BLaER1 (cell line): Measurements from ENCODE around the gene CMTM3.

Experiments used
- H3K27ac ChIP-seq: shearing (Covaris generic); formaldehyde crosslinking; 2 replicates; pipeline ENCODE4 v1.8.1; 2022
- H3K27me3 ChIP-seq: shearing (Covaris generic); formaldehyde crosslinking; 2 replicates; pipeline ENCODE4 v1.8.1; 2022
- H3K36me3 ChIP-seq: shearing (Covaris generic); formaldehyde crosslinking; 2 replicates; pipeline ENCODE4 v1.8.1; 2022
- H3K4me1 ChIP-seq: shearing (Covaris generic); formaldehyde crosslinking; 2 replicates; pipeline ENCODE4 v1.8.1; 2022
- H3K4me2 ChIP-seq: shearing (Covaris generic); formaldehyde crosslinking; 2 replicates; pipeline ENCODE4 v1.8.1; 2022
- H3K4me3 ChIP-seq: shearing (Covaris generic); formaldehyde crosslinking; 2 replicates; pipeline ENCODE4 v1.8.1; 2022
- H3K9ac ChIP-seq: shearing (Covaris generic); formaldehyde crosslinking; 2 replicates; pipeline ENCODE4 v1.8.1; 2022
- H3K9me3 ChIP-seq: shearing (Covaris generic); formaldehyde crosslinking; 2 replicates; pipeline ENCODE4 v1.8.1; 2022
- H4K20me1 ChIP-seq: shearing (Covaris generic); formaldehyde crosslinking; 2 replicates; pipeline ENCODE4 v1.8.1; 2022
- Cebpa-rat ChIP-seq: shearing (Covaris generic); IDR thresholded peaks from 2 replicates; pipeline ENCODE4 v1.8.1; 2022

CMTM3 gene

DNA sequence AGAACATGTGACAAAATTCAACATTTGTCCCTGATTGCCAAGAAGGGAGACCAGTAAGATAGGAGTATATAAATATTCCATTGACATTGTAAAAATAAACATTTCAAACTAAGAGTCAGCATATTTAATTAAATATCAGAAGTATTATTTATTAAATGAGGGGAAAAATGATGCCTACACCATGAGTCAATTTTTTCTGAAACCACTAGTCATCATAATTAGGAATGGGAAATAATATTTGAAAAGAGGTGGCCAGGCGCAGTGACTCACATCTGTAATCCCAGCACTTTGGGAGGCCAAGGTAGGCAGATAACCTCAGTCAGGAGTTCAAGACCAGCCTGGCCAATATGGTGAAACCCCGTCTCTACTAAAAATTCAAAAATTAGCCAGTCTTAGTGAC is 36.1 kb upstream of the CMTM3 start:
- H3K27me3 ChIP-seq, result no peaks in the 10 kb centered on the region
- H3K36me3 ChIP-seq, result peaks cover 56% of the 10 kb centered on the region
- TF ChIP-seq Cebpa-rat, result no peak
- peaks cover 31% of the 10 kb centered on the region for H3K4me1 ChIP-seq
- H3K4me3 ChIP-seq, result no peak overlapping the region
- no peak overlapping the region for H3K27ac ChIP-seq
- no peak overlapping the region for H3K4me2 ChIP-seq
- no peak overlapping the region for H3K9ac ChIP-seq
- peaks cover 4% of the 10 kb centered on the region; the same call in 1 of the 2 replicates for H4K20me1 ChIP-seq
- peaks cover 11% of the 10 kb centered on the region; the same call in 1 of the 2 replicates for H3K9me3 ChIP-seq

DNA sequence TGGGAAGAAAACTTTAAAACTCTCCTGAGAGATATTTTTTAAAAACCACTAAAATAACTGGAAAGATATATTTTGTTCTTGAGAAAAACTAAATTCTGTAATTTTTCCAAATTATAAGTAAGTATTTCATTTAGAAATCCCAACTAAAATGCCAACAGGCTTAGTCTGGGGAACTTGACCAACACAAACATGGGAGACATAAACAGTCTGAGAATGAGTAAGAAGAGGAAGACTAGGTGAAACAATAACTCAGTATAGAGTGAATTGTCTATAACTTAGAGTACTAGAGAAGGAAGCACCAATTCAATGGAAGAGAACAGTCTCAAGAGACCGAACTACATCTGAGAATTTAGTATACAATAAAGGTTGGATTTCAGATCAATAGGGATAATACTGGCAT is 35.4 kb upstream of the CMTM3 start:
- H3K27ac ChIP-seq, result no peak overlapping the region
- H4K20me1 ChIP-seq, result no peaks in the 10 kb centered on the region; the same call in 1 of the 2 replicates
- H3K9me3 ChIP-seq, result peaks cover 11% of the 10 kb centered on the region; the same call in 1 of the 2 replicates
- TF ChIP-seq Cebpa-rat, result no peak
- H3K4me3 ChIP-seq, result no peak overlapping the region
- H3K4me1 ChIP-seq, result peaks cover 30% of the 10 kb centered on the region
- no peak overlapping the region for H3K4me2 ChIP-seq
- H3K27me3 ChIP-seq, result no peaks in the 10 kb centered on the region
- no peak overlapping the region for H3K9ac ChIP-seq
- peaks cover 48% of the 10 kb centered on the region for H3K36me3 ChIP-seq

DNA sequence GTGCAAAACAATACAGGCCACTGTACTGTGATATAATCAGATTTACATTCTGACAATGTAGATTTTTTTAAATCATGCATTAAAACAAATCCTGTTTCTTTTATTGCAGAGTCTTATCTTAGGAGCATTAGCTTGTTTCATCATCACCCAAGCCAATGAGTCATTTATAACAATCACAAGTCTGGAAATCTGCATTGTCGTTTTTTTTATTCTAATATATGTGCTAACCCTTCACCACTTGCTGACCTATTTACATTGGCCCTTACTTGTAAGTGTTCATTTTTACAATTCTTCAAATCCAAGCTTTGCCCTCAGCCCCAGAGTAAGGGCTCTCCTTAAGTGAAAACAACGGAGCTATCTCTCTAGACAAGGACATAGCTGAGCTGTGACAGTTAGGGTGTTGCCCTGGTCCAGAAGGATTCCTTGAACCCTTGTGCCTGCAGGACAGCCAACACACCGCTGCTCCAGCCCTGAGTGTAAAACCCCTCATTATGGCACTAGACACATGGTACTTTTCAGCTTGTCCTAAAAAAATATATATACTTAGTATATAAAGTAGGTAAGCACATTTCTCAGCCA is 34.6 kb upstream of the CMTM3 start:
- H3K4me1 ChIP-seq, result peaks cover 38% of the 10 kb centered on the region
- H3K4me2 ChIP-seq, result no peak overlapping the region
- no peak overlapping the region for H3K9ac ChIP-seq
- no peak overlapping the region for H3K27ac ChIP-seq
- H3K27me3 ChIP-seq, result no peaks in the 10 kb centered on the region
- H4K20me1 ChIP-seq, result no peaks in the 10 kb centered on the region; the same call in 1 of the 2 replicates
- H3K4me3 ChIP-seq, result no peak overlapping the region
- peaks cover 40% of the 10 kb centered on the region for H3K36me3 ChIP-seq
- H3K9me3 ChIP-seq, result peaks cover 11% of the 10 kb centered on the region; the same call in 1 of the 2 replicates
- TF ChIP-seq Cebpa-rat, result no peak

DNA sequence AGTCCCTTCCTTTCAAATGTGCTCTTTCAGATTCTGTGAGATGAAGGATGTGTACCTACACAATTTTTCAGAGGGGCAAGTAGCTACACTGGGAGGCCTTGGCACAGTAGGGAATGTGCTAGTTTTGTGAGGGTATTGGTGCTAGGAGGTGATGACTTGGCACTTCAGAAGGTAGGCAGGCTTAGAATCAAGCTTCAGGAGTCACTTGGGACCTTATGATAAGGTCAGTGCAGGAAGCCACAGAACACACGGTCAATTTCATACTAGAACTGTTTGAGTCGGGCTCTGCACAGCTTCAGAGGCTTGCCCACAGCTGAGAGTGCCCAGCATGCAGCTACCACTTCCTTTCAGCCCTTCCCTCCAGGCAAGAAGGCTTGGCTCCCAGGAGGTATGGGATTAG is 32.1 kb upstream of the CMTM3 start:
- peak overlapping the region; percentile 14; the same call in 1 of the 2 replicates for H3K27ac ChIP-seq
- peaks cover 16% of the 10 kb centered on the region; the same call in 1 of the 2 replicates for H3K36me3 ChIP-seq
- peaks cover 54% of the 10 kb centered on the region for H3K4me1 ChIP-seq
- H3K9ac ChIP-seq, result peak overlapping the region; percentile 1; the same call in 1 of the 2 replicates
- H3K4me2 ChIP-seq, result peak overlapping the region; percentile 61
- TF ChIP-seq Cebpa-rat, result no peak
- H3K9me3 ChIP-seq, result no peaks in the 10 kb centered on the region
- H3K27me3 ChIP-seq, result no peaks in the 10 kb centered on the region
- H4K20me1 ChIP-seq, result no peaks in the 10 kb centered on the region
- H3K4me3 ChIP-seq, result no peak overlapping the region

DNA sequence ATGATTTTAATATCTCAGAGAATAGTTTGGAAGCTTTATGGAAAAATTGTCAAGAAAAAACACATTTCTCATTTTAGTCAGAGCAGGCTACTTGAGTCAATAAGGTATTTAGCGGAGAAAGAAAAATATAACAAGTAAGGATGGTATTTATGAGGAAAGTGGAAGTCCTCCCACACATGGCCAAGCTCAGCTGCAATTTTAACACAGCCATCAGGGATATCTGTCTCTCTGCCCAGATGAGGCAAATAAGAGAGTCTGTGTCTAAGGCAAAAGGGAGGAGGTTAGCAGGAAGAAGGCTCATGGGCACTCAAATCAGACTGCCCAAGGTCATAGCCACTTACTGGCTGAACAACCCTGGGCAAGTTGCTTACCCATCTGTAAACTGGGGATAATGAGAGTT is 30.4 kb upstream of the CMTM3 start:
- H4K20me1 ChIP-seq, result no peaks in the 10 kb centered on the region
- TF ChIP-seq Cebpa-rat, result no peak
- H3K27ac ChIP-seq, result no peak overlapping the region
- no peak overlapping the region for H3K4me3 ChIP-seq
- H3K9me3 ChIP-seq, result no peaks in the 10 kb centered on the region
- peak overlapping the region; percentile 2; the same call in 1 of the 2 replicates for H3K4me2 ChIP-seq
- peaks cover 16% of the 10 kb centered on the region; the same call in 1 of the 2 replicates for H3K36me3 ChIP-seq
- peaks cover 67% of the 10 kb centered on the region for H3K4me1 ChIP-seq
- no peak overlapping the region for H3K9ac ChIP-seq
- no peaks in the 10 kb centered on the region for H3K27me3 ChIP-seq

DNA sequence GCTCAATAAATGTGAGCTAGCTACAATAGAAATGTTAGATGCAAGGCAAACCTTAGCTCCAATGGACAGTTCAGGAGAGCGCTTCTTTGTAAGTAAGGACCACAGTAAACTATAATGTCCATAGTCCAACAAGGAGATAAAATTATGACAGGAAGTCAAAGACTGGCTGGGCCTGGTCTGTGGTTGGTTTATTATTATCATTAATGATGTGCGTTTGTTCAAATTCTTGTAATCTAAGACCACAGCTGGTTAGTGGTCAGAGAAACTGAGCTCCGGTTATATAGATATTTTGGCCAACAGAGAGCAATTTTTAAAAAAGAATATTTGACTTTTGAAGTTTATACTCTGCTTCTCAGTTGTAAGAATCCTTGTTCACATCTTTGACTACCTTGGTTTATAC is 30.0 kb upstream of the CMTM3 start:
- Histone ChIP-seq H3K4me3 (no peak overlapping the region), H3K9me3 (no peaks in the 10 kb centered on the region), H3K9ac (no peak overlapping the region), H3K27me3 (no peaks in the 10 kb centered on the region), H3K4me1 (peaks cover 72% of the 10 kb centered on the region), H3K4me2 (peak overlapping the region; percentile 2; the same call in 1 of the 2 replicates), H3K27ac (no peak overlapping the region), H3K36me3 (peaks cover 16% of the 10 kb centered on the region; the same call in 1 of the 2 replicates), H4K20me1 (no peaks in the 10 kb centered on the region)
- no peak for TF ChIP-seq Cebpa-rat

DNA sequence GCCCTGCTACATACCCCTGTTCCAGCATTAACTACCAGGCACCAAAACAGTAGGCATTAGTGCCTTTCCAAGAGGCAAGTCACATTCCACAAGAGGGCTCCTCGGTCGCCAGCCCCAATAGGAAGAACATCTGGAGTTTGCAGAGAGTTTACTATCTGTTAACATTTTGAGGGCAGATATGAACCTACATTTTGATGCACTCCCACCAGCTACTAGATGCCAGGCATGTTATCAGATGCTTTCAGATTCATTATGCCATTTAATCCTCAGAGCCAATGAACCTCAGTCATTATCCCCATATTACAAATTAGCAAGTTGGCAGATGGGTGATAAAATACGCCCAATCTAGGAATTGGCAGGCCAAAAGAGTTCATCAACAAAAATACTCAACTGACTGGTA is 29.4 kb upstream of the CMTM3 start:
- no peaks in the 10 kb centered on the region for H4K20me1 ChIP-seq
- no peaks in the 10 kb centered on the region for H3K9me3 ChIP-seq
- peaks cover 77% of the 10 kb centered on the region for H3K4me1 ChIP-seq
- no peak overlapping the region for H3K4me2 ChIP-seq
- no peak overlapping the region for H3K9ac ChIP-seq
- no peak for TF ChIP-seq Cebpa-rat
- H3K27me3 ChIP-seq, result no peaks in the 10 kb centered on the region
- no peak overlapping the region for H3K27ac ChIP-seq
- H3K36me3 ChIP-seq, result peaks cover 12% of the 10 kb centered on the region; the same call in 1 of the 2 replicates
- H3K4me3 ChIP-seq, result no peak overlapping the region

DNA sequence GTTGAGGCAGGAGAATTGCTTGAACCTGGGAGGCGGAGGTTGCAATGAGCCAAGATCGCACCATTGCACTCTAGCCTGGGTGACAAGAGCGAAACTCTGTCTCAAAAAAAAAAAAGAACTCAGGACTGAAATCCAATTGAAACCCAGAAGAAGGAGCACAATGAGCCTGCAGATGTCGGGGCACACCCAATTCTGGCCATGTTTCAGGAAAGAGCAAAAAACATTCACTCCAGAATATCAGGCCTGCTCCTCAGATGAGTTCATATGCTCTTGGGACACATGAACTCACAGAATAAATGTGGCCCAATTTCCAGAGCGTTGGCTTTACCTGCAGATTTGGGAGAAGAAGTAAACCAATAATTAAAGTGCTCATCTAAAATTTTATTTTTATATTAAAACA is 28.2 kb upstream of the CMTM3 start:
- Histone ChIP-seq H3K9me3 (no peaks in the 10 kb centered on the region), H3K9ac (no peak overlapping the region), H4K20me1 (no peaks in the 10 kb centered on the region), H3K27me3 (no peaks in the 10 kb centered on the region), H3K4me1 (peaks cover 84% of the 10 kb centered on the region), H3K4me2 (peak overlapping the region; percentile 93; the same call in 1 of the 2 replicates), H3K36me3 (peaks cover under 1% of the 10 kb centered on the region; the same call in 1 of the 2 replicates), H3K27ac (no peak overlapping the region), H3K4me3 (no peak overlapping the region)
- TF ChIP-seq Cebpa-rat, result no peak

DNA sequence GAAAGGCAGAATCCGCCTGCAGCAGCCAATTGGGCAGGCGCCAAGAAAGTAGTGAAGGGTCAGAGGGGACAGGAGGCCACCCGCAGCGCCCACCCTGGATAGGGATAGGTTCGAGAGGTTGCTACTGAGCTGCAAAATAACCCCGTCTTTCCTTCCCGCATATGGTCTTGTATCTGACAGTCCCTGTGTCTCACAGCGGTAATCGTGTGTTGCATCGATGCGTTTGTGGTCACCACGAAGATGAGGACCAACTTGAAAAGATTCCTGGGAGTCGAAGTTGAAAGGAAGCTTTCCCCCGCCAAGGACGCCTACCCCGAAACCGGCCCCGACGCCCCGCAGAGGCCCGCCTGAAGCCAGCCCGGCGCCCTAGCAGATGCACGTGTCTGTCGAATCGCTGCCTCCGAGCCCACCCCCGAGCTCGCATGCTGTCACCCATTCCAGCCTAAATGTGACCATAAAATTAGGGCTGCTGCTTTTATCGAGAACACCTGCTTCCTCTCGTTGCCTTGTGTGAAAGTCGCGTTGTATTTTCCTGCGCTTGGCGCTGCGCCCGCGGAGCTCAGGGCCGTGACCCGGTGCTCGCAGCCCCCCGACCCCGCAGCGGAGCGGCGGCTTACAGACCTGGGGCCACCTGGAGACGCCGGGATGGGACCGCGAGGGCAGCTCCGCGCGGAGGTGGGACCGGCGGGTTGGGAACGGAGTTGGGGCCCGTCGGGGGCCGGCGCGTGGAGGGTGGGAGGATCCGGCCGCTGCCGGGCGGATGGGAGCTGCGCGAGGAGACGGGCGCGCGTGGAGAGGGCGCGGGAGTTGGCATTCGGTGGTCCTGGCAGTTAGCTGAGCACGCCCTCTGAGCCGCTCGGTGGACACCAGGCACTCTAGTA is 25.6 kb upstream of the CMTM3 start, which contains the start of gene CMTM2:
TSS of gene CMTM2 (plus strand) at position 813 of the 881 bp plus-strand sequence. CDS start 145 bp downstream, outside the sequence.
- TF ChIP-seq Cebpa-rat, result no peak
- no peaks in the 10 kb centered on the region for H3K9me3 ChIP-seq
- H3K4me2 ChIP-seq, result peak within 1 kb of the TSS; percentile 93
- no peaks in the 10 kb centered on the region for H3K27me3 ChIP-seq
- peak within 1 kb of the TSS; percentile 58 for H3K4me3 ChIP-seq
- H4K20me1 ChIP-seq, result no peaks in the 10 kb centered on the region
- no peaks in the 10 kb centered on the region for H3K36me3 ChIP-seq
- peaks cover 92% of the 10 kb centered on the region for H3K4me1 ChIP-seq
- peak within 1 kb of the TSS; percentile 67 for H3K9ac ChIP-seq
- H3K27ac ChIP-seq, result peak within 1 kb of the TSS; percentile 71
